ENCODE results near the gene PTHLH.

Gene PTHLH

DNA sequence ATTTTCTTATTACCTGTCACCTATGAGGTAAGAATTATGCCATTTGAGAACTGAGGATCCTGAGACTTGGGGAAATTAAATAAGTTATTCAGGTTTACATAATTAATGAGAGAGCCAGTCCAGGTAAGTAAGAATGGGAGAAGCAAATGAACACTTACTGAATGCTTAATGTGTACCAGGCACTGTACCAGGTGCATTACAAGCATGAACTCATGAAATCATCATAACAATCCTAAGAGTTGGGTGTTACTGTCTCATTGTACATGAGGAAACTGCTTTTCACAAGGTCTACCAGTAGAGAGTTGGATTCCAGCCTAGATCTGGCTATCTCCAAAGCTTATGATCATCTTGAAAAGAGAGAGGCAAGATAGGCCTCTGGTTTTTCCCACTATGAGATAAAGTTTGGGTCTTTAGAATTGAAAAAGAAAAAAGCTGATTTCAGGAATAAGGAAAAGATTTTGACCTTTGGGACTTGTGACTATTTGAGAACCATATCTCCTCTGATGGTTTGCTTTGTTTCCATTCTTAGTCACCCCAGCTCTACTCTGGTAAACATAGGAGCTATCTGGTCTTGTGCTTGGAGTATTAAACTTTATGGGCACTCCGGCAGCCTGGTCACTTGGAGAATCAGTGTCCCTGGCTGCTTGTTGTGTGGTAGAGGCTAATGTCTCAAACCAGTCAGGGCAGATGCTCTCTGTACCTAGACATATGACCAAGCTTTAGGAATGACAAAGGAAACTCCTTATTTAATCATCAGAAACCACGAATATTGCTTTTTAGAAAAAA is 48.0 kb downstream of the PTHLH start:
- H3K27me3 ChIP-seq (replicated peaks; ENCODE audit: control insufficient read depth, insufficient read depth, low read length), result no peaks in the 10 kb centered on the region
- no peak for DNase-seq (ENCODE audit: extremely low read depth, insufficient read length)
- H3K4me3 ChIP-seq (replicated peaks; ENCODE audit: low read depth, low read length), result no peak overlapping the region
- TF ChIP-seq, protein P1, sequence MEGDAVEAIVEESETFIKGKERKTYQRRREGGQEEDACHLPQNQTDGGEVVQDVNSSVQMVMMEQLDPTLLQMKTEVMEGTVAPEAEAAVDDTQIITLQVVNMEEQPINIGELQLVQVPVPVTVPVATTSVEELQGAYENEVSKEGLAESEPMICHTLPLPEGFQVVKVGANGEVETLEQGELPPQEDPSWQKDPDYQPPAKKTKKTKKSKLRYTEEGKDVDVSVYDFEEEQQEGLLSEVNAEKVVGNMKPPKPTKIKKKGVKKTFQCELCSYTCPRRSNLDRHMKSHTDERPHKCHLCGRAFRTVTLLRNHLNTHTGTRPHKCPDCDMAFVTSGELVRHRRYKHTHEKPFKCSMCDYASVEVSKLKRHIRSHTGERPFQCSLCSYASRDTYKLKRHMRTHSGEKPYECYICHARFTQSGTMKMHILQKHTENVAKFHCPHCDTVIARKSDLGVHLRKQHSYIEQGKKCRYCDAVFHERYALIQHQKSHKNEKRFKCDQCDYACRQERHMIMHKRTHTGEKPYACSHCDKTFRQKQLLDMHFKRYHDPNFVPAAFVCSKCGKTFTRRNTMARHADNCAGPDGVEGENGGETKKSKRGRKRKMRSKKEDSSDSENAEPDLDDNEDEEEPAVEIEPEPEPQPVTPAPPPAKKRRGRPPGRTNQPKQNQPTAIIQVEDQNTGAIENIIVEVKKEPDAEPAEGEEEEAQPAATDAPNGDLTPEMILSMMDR (IDR thresholded peaks at IDR 0.05; ENCODE audit: insufficient read depth, low read length, poor library complexity, severe bottlenecking), result no peak
- no peaks in the 10 kb centered on the region for H3K36me3 ChIP-seq (ENCODE audit: control insufficient read depth, insufficient read depth, low read length)

DNA sequence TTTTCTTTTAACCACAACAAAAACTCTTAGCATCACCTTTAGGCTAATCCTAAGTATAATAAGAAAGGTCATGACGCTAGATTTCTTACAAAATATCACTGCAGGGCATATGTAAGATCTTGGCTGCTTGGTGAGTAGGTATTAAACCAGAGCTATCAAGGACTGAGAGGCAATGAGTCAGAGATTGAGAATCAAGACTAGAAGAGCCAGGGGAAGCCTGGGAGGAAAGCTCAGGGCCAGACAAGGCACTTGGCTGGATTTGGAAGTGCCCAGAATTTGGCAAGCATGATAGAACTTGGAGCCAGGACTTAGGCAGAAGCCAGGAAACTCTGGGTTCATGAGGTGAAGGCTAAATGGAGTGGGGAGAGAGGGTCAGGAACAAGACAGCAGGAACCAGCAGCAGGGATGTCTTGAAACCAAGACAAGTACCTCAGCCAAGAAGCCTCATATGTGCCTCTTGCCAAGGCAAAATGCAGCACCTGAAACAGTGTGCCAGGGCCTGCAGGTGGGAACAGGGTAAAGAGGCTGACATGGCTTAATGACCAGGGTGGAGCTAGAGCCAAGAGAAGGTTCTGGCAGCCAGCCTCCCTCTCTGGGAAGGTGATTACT is 49.9 kb downstream of the PTHLH start:
- no peak overlapping the region for H3K4me3 ChIP-seq (replicated peaks; ENCODE audit: low read depth, low read length)
- no peaks in the 10 kb centered on the region for H3K36me3 ChIP-seq (ENCODE audit: control insufficient read depth, insufficient read depth, low read length)
- no peaks in the 10 kb centered on the region for H3K27me3 ChIP-seq (replicated peaks; ENCODE audit: control insufficient read depth, insufficient read depth, low read length)
- no peak for DNase-seq (ENCODE audit: extremely low read depth, insufficient read length)
- TF ChIP-seq, protein P1 (IDR thresholded peaks at IDR 0.05; ENCODE audit: insufficient read depth, low read length, poor library complexity, severe bottlenecking), result no peak

DNA sequence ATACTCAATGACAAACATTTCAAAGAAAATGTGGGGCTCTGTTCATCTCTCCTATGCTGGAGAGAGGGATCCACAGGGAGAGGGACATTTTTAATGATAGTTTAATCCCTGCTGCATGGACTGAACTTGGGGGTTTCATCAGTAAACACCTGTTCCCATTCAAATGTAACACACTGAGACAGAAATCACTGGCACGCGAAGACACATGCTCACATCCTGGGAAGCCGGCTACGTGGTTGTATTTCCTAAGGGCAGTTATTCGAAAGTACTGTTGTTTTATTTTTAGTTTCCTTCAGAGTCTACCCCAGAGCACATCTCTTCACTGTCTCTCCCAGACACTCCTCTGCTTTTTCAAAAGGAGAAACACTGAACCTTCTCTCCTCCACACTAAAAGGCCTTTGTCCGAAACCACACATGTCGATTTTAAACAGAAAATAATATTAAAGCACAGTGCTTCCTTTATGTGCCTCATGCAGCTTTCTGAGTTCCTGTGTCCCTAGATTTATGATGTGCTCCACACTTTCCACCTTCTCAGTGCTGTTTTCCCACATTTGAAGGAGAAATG is 52.8 kb downstream of the PTHLH start:
- TF ChIP-seq, protein P1 (IDR thresholded peaks at IDR 0.05; ENCODE audit: insufficient read depth, low read length, poor library complexity, severe bottlenecking), result no peak

DNA sequence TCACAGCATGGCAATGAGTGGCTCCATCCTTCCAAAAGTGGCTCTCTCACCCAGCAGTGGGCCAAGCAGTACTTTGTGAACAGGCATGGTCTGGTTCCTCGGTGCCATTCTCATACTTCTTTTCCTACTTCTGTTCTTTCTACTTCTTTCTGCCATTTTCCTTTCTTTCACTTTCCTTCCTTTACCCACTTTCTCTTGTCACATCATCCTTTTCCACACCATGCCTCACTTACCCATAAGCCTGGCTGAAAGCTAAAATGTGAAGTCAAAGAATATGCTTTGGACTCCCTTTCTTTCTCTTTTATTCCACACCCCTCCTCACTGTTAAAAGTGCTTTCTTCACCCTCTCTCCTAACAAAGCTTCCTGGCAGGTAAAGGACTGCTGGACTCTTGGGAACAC is 57.0 kb downstream of the PTHLH start:
- no peaks in the 10 kb centered on the region for H3K27me3 ChIP-seq (replicated peaks; ENCODE audit: control insufficient read depth, insufficient read depth, low read length)
- TF ChIP-seq, protein P1 (IDR thresholded peaks at IDR 0.05; ENCODE audit: insufficient read depth, low read length, poor library complexity, severe bottlenecking), result no peak

More for the DNA sequence above, 52.8 kb downstream of the PTHLH start:
- Histone ChIP-seq H3K36me3 (ENCODE audit: control insufficient read depth, insufficient read depth, low read length) (no peaks in the 10 kb centered on the region), H3K4me3 (replicated peaks; ENCODE audit: low read depth, low read length) (no peak overlapping the region), H3K27me3 (replicated peaks; ENCODE audit: control insufficient read depth, insufficient read depth, low read length) (no peaks in the 10 kb centered on the region)
- DNase-seq (ENCODE audit: extremely low read depth, insufficient read length), result no peak

DNA sequence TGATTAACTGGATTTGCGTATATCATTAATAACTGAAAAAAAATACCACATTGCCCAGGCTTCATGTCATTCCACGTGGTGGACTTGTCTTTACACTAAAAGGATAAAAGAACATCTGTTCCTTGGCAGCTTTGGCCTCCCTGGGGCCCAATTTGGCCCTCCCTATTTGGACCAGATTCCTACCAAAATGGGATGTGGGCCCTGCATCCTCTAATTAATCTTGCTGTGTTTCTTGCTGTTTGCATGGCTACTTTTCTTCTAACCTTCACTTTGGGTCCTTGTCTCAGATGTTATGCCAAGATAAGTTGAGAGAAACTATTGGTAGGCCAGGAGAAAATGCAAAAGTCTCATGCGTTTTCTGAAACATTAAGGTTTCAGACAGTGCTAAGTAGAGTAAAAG is 57.5 kb downstream of the PTHLH start:
- TF ChIP-seq, protein P1 (IDR thresholded peaks at IDR 0.05; ENCODE audit: insufficient read depth, low read length, poor library complexity, severe bottlenecking), result no peak
- DNase-seq (ENCODE audit: extremely low read depth, insufficient read length), result no peak
- no peak overlapping the region for H3K4me3 ChIP-seq (replicated peaks; ENCODE audit: low read depth, low read length)
- no peaks in the 10 kb centered on the region for H3K27me3 ChIP-seq (replicated peaks; ENCODE audit: control insufficient read depth, insufficient read depth, low read length)
- H3K36me3 ChIP-seq (ENCODE audit: control insufficient read depth, insufficient read depth, low read length), result no peaks in the 10 kb centered on the region

More for the DNA sequence above, 57.0 kb downstream of the PTHLH start:
- DNase-seq (ENCODE audit: extremely low read depth, insufficient read length), result no peak
- no peak overlapping the region for H3K4me3 ChIP-seq (replicated peaks; ENCODE audit: low read depth, low read length)
- no peaks in the 10 kb centered on the region for H3K36me3 ChIP-seq (ENCODE audit: control insufficient read depth, insufficient read depth, low read length)
